Ovary (tissue), 9 donors: ENCODE results near the gene ADGRV1. TPM values are rescaled to one million over a fixed set of nuclear protein-coding genes. Genes with fewer than 3 reads are reported as not detected.

Experiments used
- DNase-seq, 5 donors: peaks; one replicate each; pipeline ENCODE4 v3.0.0-alpha.2; 2019 to 2020
- H3K27ac ChIP-seq, 2 donors: fragments of 200-600 bp; one replicate each; pipeline versions ENCODE4 v1.5.1 to v1.8.0; 2019 to 2022
- H3K27me3 ChIP-seq: fragments of 200-600 bp; one replicate; pipeline ENCODE4 v1.8.0; 2022
- H3K36me3 ChIP-seq: fragments of 200-600 bp; sonication (generic); one replicate; pipeline ENCODE4 v1.5.1; 2019
- H3K4me1 ChIP-seq: one replicate; pipeline ENCODE4 v1.8.1; 2013; ENCODE audit warnings: mild to moderate bottlenecking, moderate library complexity; ENCODE audit not compliant: insufficient read depth
- H3K4me3 ChIP-seq: fragments of 200-600 bp; sonication (generic); one replicate; pipeline ENCODE4 v1.5.1; 2017
- H3K9me3 ChIP-seq, 2 donors: fragments of 200-600 bp in 1 of 2; sonication (generic) in 1 of 2; one replicate each; pipeline versions ENCODE4 v1.5.1 to v1.8.1; 2013 to 2019; ENCODE audit warnings: mild to moderate bottlenecking in 1 of 2, moderate library complexity in 1 of 2
- CTCF ChIP-seq, 3 donors: fragments of 450-650 bp in 2 of 3; fragments of 200-600 bp in 1 of 3; IDR thresholded peaks; one replicate each; pipeline versions ENCODE4 v1.5.1 to v1.8.0; 2016 to 2022; ENCODE audit warnings: antibody characterized with exemption in 3 of 3, mild to moderate bottlenecking in 1 of 3
- EP300 ChIP-seq: sonication (generic); formaldehyde crosslinking; IDR thresholded peaks from one replicate; pipeline ENCODE4 v1.6.1; 2017; ENCODE audit warnings: antibody characterized with exemption
- POLR2A ChIP-seq: fragments of 450-650 bp; IDR thresholded peaks from one replicate; pipeline ENCODE4 v1.6.1; 2017; ENCODE audit warnings: antibody characterized with exemption, mild to moderate bottlenecking, moderate library complexity
- WGBS, 3 donors: extraction: QIAGEN DNeasy Blood & Tissue Kit in 1 of 3; methylation state at CpG; one replicate each; pipeline versions ENCODE4 v1.1.5 to v1.1.7; 2013 to 2017; 5-methylcytosine and 5-hydroxymethylcytosine counted together
- intact Hi-C, 4 donors: fragments of 100-400 bp; cut with DNase I; formaldehyde crosslinking; loops; one replicate each; pipeline versions ENCODE4 v1.11.0 to v1.15.1; 2022 to 2023
- polyA plus RNA-seq, 2 donors: library from polyadenylated mRNA; stranded (reverse); fragments of 200-250 nt in 1 of 2; fragments of 350-450 nt in 1 of 2; fragmentation: Illumina TruSeq in 1 of 2; extraction: RNeasy Lipid Tissue Mini Kit (QIAGEN cat#74804) in 1 of 2; gene quantifications; one replicate each; pipeline ENCODE4 v1.2.3, GENCODE V29; 2013 to 2014
- total RNA-seq, 7 donors: library from RNA; depleted of rRNA in 2 of 7; stranded (reverse); fragments of >200 nt in 2 of 7; fragmentation: NEBNext Ultra II Directional in 3 of 7; extraction: Animal tissue kit (Norgen Biotek cat#: 25700) in 3 of 7; gene quantifications; one replicate each; pipeline versions ENCODE4 v1.1.0 to v1.2.4, GENCODE V29; 2016 to 2023
- donor health status: DM: no; HTN: no; CAD: no; lungs with moderate emphysema.
- donor health status: DM: no; HTN: no; CAD: no.
- donor health status: Bipolar disorder and iron deficiency.
- donor health status: DM: yes; HTN: yes; CAD: no.
- donor health status: DM: no; HTN: no; CAD: no.
- donor health status: DM: yes; HTN: yes; CAD: no.

ADGRV1 gene
- total and polyA plus RNA-seq, 9 donors = 0.21 to 2.7 (median 1.1) TPM

DNA sequence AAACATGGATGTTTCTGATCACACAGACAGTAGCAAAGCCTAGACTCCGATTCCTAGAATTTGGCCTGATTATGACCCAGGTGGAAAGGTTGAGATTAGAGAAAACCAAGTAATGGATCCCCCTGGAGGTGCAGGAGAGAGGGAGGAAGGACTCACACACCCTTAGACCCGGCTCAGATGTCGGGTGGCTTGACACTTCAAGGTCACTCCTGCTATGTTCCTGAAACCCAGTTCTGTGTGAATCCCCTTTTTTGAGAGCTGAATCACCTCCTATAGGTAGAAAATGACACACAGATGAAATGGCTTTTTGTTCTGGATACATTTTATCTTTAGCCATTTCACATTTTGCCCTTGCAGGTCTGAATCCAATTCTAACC lies 631.7 kb downstream of the ADGRV1 start:
- peak overlapping the region; percentile 3 to 67 for H3K27ac ChIP-seq
- no peak overlapping the region for H3K4me3 ChIP-seq
- H3K36me3 ChIP-seq = no peaks in the 10 kb centered on the region
- DNase-seq = peak in 1 of 5 donors; percentile 14
- H3K27me3 ChIP-seq = no peaks in the 10 kb centered on the region
- H3K4me1 ChIP-seq = no peaks in the 10 kb centered on the region
- intact Hi-C loops = no loop called here
- TF ChIP-seq CTCF (IDR thresholded peaks at IDR 0.05) (no peak), EP300 (no peak), POLR2A (no peak)
- WGBS, 3 donors = 3 to 14% (median 6%) methylated on average over 3 of the region's 3 CpGs
- no peaks in the 10 kb centered on the region for H3K9me3 ChIP-seq

DNA sequence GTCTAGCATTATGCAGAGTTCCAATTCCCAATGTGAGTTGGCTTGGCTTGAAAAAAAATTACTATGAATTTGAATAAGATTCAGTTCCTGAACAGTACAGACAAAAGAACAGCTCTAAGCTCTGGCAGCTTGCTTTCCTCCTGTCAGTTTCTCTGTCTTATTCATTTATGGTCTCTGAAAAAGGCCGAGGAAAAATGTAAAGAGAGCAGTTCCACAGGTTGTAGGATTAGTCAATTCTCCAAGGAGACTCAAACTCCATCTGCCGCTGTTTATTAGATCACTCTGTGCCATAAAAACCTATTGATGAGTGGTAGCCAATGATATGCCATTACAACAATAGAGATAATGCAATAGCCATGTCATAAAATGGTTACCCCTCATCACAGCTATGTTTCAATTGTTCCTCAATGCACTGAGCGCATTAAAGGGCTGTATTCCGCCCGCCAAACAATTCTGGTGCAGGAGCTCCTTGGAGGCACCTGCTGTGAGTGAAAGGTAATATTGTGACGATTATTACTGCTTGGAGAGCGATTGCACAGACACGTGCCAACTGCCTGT lies 636.3 kb downstream of the ADGRV1 start:
- H3K27me3 ChIP-seq = no peaks in the 10 kb centered on the region
- H3K4me3 ChIP-seq = no peak overlapping the region
- WGBS, 3 donors = 91 to 96% (median 91%) methylated on average over 8 of the region's 8 CpGs
- DNase-seq = no peak
- no peaks in the 10 kb centered on the region for H3K4me1 ChIP-seq
- no peaks in the 10 kb centered on the region for H3K36me3 ChIP-seq
- no peaks in the 10 kb centered on the region for H3K9me3 ChIP-seq
- intact Hi-C loops = no loop called here
- TF ChIP-seq POLR2A (no peak), EP300 (no peak), CTCF (IDR thresholded peaks at IDR 0.05) (no peak)
- no peak overlapping the region for H3K27ac ChIP-seq

GRCh38 chr5:91200692-91201091 lies 642.1 kb downstream of the ADGRV1 start:
- 94 to 96% (median 95%) methylated on average over 2 of the region's 2 CpGs for whole genome bisulfite sequencing, 3 donors
- no peak for DNase-seq
- TF ChIP-seq POLR2A (no peak), EP300 (no peak), CTCF (IDR thresholded peaks at IDR 0.05) (no peak)
- Histone ChIP-seq H3K27ac (no peak overlapping the region), H3K9me3 (no peaks in the 10 kb centered on the region), H3K4me3 (no peak overlapping the region), H3K27me3 (no peaks in the 10 kb centered on the region), H3K36me3 (no peaks in the 10 kb centered on the region), H3K4me1 (no peaks in the 10 kb centered on the region)
- intact Hi-C loops = no loop called here

DNA sequence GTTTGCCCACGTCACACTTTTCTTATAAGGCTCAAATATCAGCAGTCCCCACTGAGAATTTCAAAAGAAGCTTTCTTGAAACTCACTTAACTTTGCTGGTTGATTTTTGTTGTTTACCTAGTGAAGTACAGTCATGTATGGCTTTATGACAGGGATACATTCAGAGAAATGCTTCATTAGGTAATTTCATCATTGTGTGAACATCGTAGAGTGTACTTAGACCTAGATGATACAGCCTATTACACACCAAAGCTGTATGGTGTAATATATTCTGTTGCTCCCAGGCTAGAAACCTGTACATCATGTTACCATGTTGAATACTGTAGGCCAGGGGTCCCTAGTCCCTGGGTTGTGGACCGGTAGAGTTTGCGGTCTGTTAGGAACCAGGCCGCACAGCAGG lies 647.5 kb downstream of the ADGRV1 start:
- no peak overlapping the region for H3K4me3 ChIP-seq
- no peaks in the 10 kb centered on the region for H3K27me3 ChIP-seq
- TF ChIP-seq POLR2A (no peak), CTCF (IDR thresholded peaks at IDR 0.05) (no peak), EP300 (no peak)
- no peak for DNase-seq
- WGBS, 3 donors = 92 to 96% (median 94%) methylated on average over 4 to 5 of the region's 5 CpGs
- H3K27ac ChIP-seq = no peak overlapping the region
- no peaks in the 10 kb centered on the region for H3K9me3 ChIP-seq
- intact Hi-C loops = no loop called here
- no peaks in the 10 kb centered on the region for H3K4me1 ChIP-seq
- no peaks in the 10 kb centered on the region for H3K36me3 ChIP-seq
